Aorta (tissue), 5 donors: Measurements from ENCODE around the gene RAB4B. TPM values are rescaled to one million over a fixed set of nuclear protein-coding genes. Genes with fewer than 3 reads are reported as not detected.
"Not testable (repeated sequence)": the region's sequence is repeated elsewhere in the genome, so short reads cannot be mapped to it uniquely, and the experiment has no call there.

Experiments
- ATAC-seq: fragments of 200-7000 bp; cut with Tn5 transposase; one replicate; pipeline ENCODE4 v1.9.1; 2022; ENCODE audit warnings: moderate library complexity; ENCODE audit not compliant: low FRiP score
- DNase-seq, 2 donors: peaks; one replicate each; pipeline ENCODE4 v3.0.0-alpha.2; 2020
- H3K27ac ChIP-seq, 2 donors: one replicate each; pipeline ENCODE4 v1.5.1; 2013; ENCODE audit warnings: low read length in 2 of 2, mild to moderate bottlenecking in 2 of 2, moderate library complexity in 2 of 2, control low read depth in 1 of 2, inconsistent platforms in 1 of 2, low read depth in 1 of 2
- H3K27me3 ChIP-seq, 2 donors: one replicate each; pipeline ENCODE4 v1.6.1; 2013; ENCODE audit warnings: control low read depth in 1 of 2, low read length in 1 of 2, mild to moderate bottlenecking in 1 of 2, moderate library complexity in 1 of 2; ENCODE audit not compliant: insufficient read depth in 2 of 2, control insufficient read depth in 1 of 2
- H3K36me3 ChIP-seq, 2 donors: one replicate each; pipeline ENCODE4 v1.6.1; 2013; ENCODE audit warnings: control low read depth in 1 of 2, low read length in 1 of 2, mild to moderate bottlenecking in 1 of 2; ENCODE audit not compliant: insufficient read depth in 2 of 2, control insufficient read depth in 1 of 2
- H3K4me1 ChIP-seq, 2 donors: one replicate each; pipeline ENCODE4 v1.6.1; 2013; ENCODE audit warnings: low read length in 2 of 2, control low read depth in 1 of 2, mild to moderate bottlenecking in 1 of 2, moderate library complexity in 1 of 2; ENCODE audit not compliant: insufficient read depth in 2 of 2, control insufficient read depth in 1 of 2
- H3K4me3 ChIP-seq, 2 donors: one replicate each; pipeline ENCODE4 v1.5.1; 2013; ENCODE audit warnings: low read length in 2 of 2, control low read depth in 1 of 2, mild to moderate bottlenecking in 1 of 2
- H3K9me3 ChIP-seq: one replicate; pipeline ENCODE4 v1.6.1; 2013; ENCODE audit warnings: mild to moderate bottlenecking, low read length; ENCODE audit not compliant: control insufficient read depth
- WGBS, 2 donors: extraction: QIAGEN DNeasy Blood & Tissue Kit; methylation state at CpG; one replicate each; pipeline ENCODE4 v1.1.7; 2013; 5-methylcytosine and 5-hydroxymethylcytosine counted together
- intact Hi-C, 2 donors: fragments of 100-400 bp; cut with DNase I; formaldehyde crosslinking; loops; one replicate each; pipeline versions ENCODE4 v1.14.2 to v1.15.0; 2022
- polyA plus RNA-seq, 2 donors: library from polyadenylated mRNA; stranded (reverse); fragments of 200-250 nt; gene quantifications; one replicate each; pipeline ENCODE4 v1.2.3, GENCODE V29; 2013
- total RNA-seq, 2 donors: library from RNA; stranded (reverse); fragmentation: NEBNext Ultra II Directional; extraction: Animal tissue kit (Norgen Biotek cat#: 25700); gene quantifications; one replicate each; pipeline ENCODE4 v1.2.1, GENCODE V29; 2021
- donor health status: healthy with polysubstance abuse.
- donor health status: Bipolar disorder and iron deficiency.
- donor health status: DM: no; HTN: no; CAD: no.
- donor health status: DM: no; HTN: no; CAD: no.
- donor health status: DM: yes; HTN: yes; CAD: no.

Gene RAB4B
- total and polyA plus RNA-seq, 4 donors, result 19.3 to 67.2 (median 30.7) TPM

DNA sequence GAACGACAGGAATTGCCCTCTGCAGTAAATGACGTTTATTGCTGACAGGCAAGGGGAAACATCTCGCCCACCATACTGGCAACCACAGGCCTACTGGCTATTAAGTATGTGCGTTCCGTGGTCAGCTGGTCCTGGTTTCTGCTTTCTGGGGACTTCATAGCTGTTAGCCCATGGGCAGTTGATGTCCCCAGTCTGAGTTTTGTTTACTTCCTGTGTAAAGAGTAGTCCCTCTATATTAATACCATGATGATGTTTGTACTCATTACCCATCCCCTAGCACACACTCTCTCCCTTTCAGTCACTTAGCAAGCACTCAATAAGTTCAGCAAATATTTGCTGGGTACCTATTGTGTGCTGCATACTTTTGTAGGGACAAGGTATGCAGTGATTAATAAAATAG is 9.2 kb upstream of the RAB4B start:
- no peak for ATAC-seq
- Histone ChIP-seq H3K9me3 (no peaks in the 10 kb centered on the region), H3K27ac (no peak overlapping the region), H3K4me3 (no peak overlapping the region), H3K4me1 (no peaks in the 10 kb centered on the region), H3K27me3 (no peaks in the 10 kb centered on the region), H3K36me3 (peaks cover 0 to 8% of the 10 kb centered on the region in 2 donors)
- intact Hi-C loops, result no loop called here
- no peak for DNase-seq
- 76 to 83% methylated on average over 5 of the region's 5 CpGs for WGBS, 2 donors

DNA sequence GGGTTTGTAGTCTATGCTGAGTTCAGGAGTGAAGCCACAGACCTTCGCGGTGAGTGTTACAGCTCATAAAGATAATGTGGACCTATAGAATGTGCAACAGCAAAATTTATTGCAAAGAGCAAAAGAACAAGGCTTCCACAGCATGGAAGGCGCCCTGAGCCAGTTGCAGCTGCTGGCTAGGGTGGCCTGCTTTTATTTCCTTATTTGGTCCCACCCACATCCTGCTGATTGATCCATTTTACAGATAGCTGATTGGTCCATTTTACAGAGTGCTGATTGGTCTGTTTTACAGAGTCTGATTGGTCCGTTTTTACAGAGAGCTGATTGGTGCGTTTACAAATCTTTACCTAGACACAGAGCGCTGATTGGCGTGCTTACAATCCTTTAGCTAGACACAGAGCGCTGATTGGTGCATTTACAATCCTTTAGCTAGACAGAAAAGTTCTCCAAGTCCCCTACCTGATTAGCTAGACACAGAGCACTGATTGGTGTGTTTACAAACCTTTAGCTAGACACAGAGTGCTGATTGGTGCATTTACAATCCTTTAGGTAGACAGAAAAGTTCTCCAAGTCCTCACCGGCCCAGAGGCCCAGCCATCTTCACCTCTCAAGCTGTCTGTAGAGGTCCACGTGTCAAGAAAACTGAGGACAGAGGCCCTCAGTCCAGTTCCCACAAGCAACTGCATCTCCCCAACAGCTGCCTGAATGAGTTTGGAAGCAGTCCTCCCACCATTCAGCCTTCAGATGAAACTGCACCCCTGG is 6.8 kb upstream of the RAB4B start:
- 94 to 96% methylated on average over 10 of the region's 10 CpGs for WGBS, 2 donors
- H3K27ac ChIP-seq, H3K9me3 ChIP-seq, H3K4me3 ChIP-seq, ATAC-seq, intact Hi-C loops, H3K27me3 ChIP-seq, DNase-seq, H3K36me3 ChIP-seq, H3K4me1 ChIP-seq: not testable (repeated sequence)

DNA sequence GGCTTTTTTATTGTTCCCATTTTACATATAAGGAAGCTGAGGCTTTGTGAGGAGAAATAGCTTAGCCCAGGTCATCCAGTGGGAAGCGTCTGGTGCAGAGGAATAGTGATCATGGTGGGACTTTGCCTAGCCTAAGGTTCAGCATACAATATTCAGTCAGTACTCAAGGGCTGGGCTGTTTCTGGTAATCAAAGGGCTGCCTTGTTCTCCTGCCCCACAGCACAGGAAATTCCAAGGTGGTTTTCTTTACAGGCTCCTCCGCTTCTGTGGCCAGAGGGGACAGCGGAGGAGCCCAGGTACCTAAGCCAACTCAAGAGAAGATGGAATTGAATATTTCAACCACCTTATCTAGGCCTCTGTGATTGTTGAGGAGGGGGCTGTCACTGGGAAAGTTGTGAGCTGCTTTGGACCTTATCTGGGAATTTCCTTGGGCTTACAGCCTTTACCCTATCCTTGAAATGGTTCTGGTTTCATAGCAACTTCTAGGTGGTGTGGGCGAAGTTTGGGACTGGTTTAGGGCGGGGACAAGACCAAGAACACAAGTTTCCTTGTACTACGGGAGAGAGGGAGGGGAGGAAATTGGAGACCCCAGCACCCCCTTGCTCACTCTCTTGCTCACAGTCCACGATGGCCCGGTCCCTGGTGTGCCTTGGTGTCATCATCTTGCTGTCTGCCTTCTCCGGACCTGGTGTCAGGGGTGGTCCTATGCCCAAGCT is 3.0 kb upstream of the RAB4B start, which contains the start of gene MIA:
MIA (plus strand) TSS at position 606 of the 716 bp plus-strand sequence; CDS start at position 628, 22 bp downstream.
- intact Hi-C loops, result no loop called here
- no peaks in the 10 kb centered on the region for H3K36me3 ChIP-seq
- WGBS, 2 donors, result 79 to 84% methylated on average over 9 of the region's 9 CpGs
- H3K27me3 ChIP-seq, result no peaks in the 10 kb centered on the region
- no peak within 1 kb of the TSS for H3K27ac ChIP-seq
- no peak within 1 kb of the TSS for H3K4me3 ChIP-seq
- H3K4me1 ChIP-seq, result no peaks in the 10 kb centered on the region
- peak in 1 of 2 donors; percentile 38 for DNase-seq
- H3K9me3 ChIP-seq, result no peaks in the 10 kb centered on the region
- no peak for ATAC-seq

DNA sequence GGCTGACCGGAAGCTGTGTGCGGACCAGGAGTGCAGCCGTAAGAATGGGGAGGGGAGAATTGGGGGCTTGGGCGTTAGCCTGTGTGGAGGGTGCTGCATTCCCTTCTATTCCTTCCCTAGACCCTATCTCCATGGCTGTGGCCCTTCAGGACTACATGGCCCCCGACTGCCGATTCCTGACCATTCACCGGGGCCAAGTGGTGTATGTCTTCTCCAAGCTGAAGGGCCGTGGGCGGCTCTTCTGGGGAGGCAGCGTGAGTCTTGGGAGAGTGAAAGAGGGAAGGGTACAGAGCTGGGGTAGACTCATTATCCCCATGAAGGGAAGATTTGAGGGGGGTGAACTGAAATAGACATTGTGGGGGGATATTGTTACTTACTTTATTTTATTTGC is 2.4 kb upstream of the RAB4B start:
- no peaks in the 10 kb centered on the region for H3K36me3 ChIP-seq
- H3K4me1 ChIP-seq, result no peaks in the 10 kb centered on the region
- H3K27me3 ChIP-seq, result no peaks in the 10 kb centered on the region
- intact Hi-C loops, result loop anchor here in 1 of 2 donors (2.0 kb wide), 1 partner anchor 25 kb away; the partner anchor contains the start of genes ACTMAP and SNRPA
- no peak overlapping the region for H3K27ac ChIP-seq
- no peak overlapping the region for H3K4me3 ChIP-seq
- no peaks in the 10 kb centered on the region for H3K9me3 ChIP-seq
- DNase-seq, result no peak
- 90 to 91% methylated on average over 10 of the region's 10 CpGs for WGBS, 2 donors
- ATAC-seq, result no peak

DNA sequence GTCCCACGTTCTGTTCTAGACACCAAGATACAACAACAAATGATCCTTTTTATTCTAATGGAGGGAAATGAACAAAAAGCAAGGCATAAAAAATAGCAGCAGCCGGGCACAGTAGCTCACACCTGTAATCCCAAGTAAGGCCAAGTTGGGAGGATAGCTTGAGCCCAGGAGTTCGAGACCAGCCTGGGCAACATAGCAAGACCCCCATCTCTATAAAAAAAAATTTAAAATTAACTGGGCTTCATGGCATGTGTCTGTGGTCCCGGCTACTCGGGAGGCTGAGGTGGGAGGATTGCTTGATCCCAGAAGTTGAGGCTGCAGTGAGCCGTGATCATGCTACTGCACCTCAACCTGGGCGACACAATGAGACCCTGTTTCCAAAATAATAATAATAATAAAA is 1.7 kb upstream of the RAB4B start:
- WGBS, 2 donors, result 77 to 80% methylated on average over 7 of the region's 7 CpGs
- no peak for ATAC-seq
- Histone ChIP-seq H3K4me1 (no peaks in the 10 kb centered on the region), H3K4me3 (no peak overlapping the region), H3K36me3 (no peaks in the 10 kb centered on the region), H3K27me3 (no peaks in the 10 kb centered on the region), H3K27ac (no peak overlapping the region), H3K9me3 (no peaks in the 10 kb centered on the region)
- DNase-seq, result no peak
- intact Hi-C loops, result loop anchor here in 1 of 2 donors (2.0 kb wide), 1 partner anchor 26 kb away; the partner anchor contains the start of genes ACTMAP and SNRPA

DNA sequence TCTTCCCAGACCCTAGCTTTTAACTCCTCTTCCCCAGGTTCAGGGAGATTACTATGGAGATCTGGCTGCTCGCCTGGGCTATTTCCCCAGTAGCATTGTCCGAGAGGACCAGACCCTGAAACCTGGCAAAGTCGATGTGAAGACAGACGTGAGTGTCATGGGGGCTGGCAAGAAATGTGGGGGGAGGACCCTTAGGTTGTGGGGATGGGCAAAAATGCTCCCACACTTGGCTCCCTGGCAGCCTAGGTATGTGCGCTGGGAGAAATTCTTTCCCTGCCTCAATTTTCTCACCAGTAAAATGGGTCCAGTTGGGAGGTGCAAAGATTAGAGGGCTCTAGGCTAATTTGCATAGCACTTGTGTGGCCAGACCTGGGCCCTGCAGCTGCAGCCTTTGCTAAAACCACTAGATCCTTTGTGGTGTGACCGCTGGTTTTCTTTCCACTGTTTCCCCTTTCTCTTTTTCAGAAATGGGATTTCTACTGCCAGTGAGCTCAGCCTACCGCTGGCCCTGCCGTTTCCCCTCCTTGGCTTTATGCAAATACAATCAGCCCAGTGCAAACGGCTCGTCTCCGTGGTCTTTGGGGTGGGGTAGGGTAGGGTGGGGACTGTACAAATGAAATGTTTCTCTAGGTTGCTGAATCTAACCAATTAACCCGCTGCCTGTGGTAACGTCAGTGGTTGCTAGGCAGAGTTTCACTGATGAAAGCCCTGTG is 959 bp upstream of the RAB4B start:
- WGBS, 2 donors, result 8 to 10% methylated on average over 13 of the region's 13 CpGs
- intact Hi-C loops, result loop anchor here (1.0 to 2.0 kb wide), 2 partner anchors 26 kb away; partner anchors contain the start of genes SNRPA (in 2 of the 2) and ACTMAP (in 1 of the 2)
- peak overlapping the region; percentile 47 to 97 for H3K27ac ChIP-seq
- no peaks in the 10 kb centered on the region for H3K27me3 ChIP-seq
- DNase-seq (peak; percentile 91 to 94), ATAC-seq (peak; percentile 94)
- H3K4me3 ChIP-seq, result peak overlapping the region; percentile 28 to 65
- H3K9me3 ChIP-seq, result no peaks in the 10 kb centered on the region
- no peaks in the 10 kb centered on the region for H3K36me3 ChIP-seq
- no peaks in the 10 kb centered on the region for H3K4me1 ChIP-seq

DNA sequence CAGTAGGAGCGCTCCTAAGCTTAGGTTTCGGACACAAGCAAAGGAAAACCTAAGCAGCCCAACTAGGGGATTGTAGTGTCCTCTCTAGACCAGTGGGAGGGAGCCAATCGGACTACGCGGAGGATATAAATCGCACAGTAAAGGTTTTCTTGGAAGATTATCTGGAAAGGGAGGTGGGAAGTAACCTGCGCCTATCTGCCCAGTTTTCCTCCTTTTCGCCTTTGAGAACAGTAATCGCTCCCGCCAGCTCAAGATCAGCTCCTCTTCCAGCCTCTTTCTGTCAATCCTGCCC is 456 bp upstream of the RAB4B start:
- H3K4me1 ChIP-seq, result no peaks in the 10 kb centered on the region
- ATAC-seq (no peak), DNase-seq (no peak)
- intact Hi-C loops, result loop anchor here (1.0 to 2.0 kb wide), 2 partner anchors 26 to 27 kb away; partner anchors contain the start of genes SNRPA (in 2 of the 2) and ACTMAP (in 1 of the 2)
- H3K27me3 ChIP-seq, result no peaks in the 10 kb centered on the region
- WGBS, 2 donors, result 0 to 1% methylated on average over 10 of the region's 10 CpGs
- peak overlapping the region in 1 of 2 donors; percentile 65 for H3K4me3 ChIP-seq
- peak overlapping the region in 1 of 2 donors; percentile 97 for H3K27ac ChIP-seq
- H3K36me3 ChIP-seq, result no peaks in the 10 kb centered on the region
- H3K9me3 ChIP-seq, result no peaks in the 10 kb centered on the region

DNA sequence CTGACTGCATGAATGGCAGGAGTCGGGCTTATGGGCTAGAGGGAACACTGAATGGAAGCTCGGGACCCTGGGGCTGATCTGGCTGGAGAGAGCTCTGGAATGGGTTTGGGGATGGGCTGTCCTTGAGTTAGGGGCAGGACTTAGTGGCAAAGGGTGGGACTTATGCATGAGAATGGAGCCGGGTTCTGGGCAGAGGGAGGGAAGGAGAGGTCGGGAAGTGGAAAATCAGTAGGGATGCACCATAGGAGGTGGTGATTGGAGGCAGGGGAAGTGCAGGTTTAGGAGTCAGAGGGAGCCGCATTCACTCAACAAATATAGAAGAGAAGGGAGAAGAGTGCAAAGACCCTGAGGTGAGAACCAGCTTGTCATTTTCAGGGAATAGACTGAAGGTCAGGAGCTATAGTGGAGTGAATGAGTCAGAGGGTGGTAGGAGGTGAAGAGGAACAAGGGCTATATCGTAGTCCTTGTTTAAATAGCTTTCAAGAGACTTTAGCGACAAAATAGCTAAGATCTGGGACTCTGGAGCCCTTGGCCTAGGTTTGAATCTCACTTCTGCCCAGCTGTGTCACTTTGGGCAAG is 748 bp downstream of the RAB4B start:
- 8 to 9% methylated on average over 7 of the region's 7 CpGs for WGBS, 2 donors
- DNase-seq (no peak), ATAC-seq (no peak)
- H3K4me1 ChIP-seq, result no peaks in the 10 kb centered on the region
- H3K4me3 ChIP-seq, result peak overlapping the region; percentile 30 to 50
- no peaks in the 10 kb centered on the region for H3K27me3 ChIP-seq
- H3K36me3 ChIP-seq, result no peaks in the 10 kb centered on the region
- intact Hi-C loops, result no loop called here
- H3K27ac ChIP-seq, result peak overlapping the region in 1 of 2 donors; percentile 95
- no peaks in the 10 kb centered on the region for H3K9me3 ChIP-seq
